Adrenal gland (tissue), 12 donors: ENCODE results near the gene ZNF763. TPM values are rescaled to one million over a fixed set of nuclear protein-coding genes. Genes with fewer than 3 reads are reported as not detected.
"Not testable (repeated sequence)": the region's sequence is repeated elsewhere in the genome, so short reads cannot be mapped to it uniquely, and the experiment has no call there.

ENCODE experiments used
- DNase-seq, 7 donors: peaks; one replicate each; pipeline ENCODE4 v3.0.0-alpha.2; 2019 to 2020
- H3K27ac ChIP-seq, 5 donors: fragments of 200-600 bp; sonication (generic) in 4 of 5; 1 replicate in 3 of 5; 2 replicates in 2 of 5; pipeline versions ENCODE4 v1.5.1 to v1.8.0; 2016 to 2020; ENCODE audit warnings: mild to moderate bottlenecking in 1 of 5
- H3K27me3 ChIP-seq: fragments of 200-600 bp; 2 replicates; pipeline ENCODE4 v1.8.0; 2021
- H3K36me3 ChIP-seq, 2 donors: fragments of 200-600 bp; replicated peaks in 1 of 2; 1 replicate in 1 of 2; 2 replicates in 1 of 2; pipeline versions ENCODE4 v1.5.1 to v1.8.0; 2018 to 2022
- H3K4me1 ChIP-seq, 2 donors: fragments of 200-600 bp; replicated peaks in 1 of 2; 1 replicate in 1 of 2; 2 replicates in 1 of 2; pipeline versions ENCODE4 v1.5.1 to v1.8.0; 2018 to 2021
- H3K4me3 ChIP-seq, 4 donors: fragments of 200-600 bp; sonication (generic) in 3 of 4; one replicate each; pipeline ENCODE4 v1.5.1; 2016 to 2018
- H3K9me3 ChIP-seq, 3 donors: fragments of 200-600 bp; sonication (generic) in 1 of 3; replicated peaks in 1 of 3; 1 replicate in 2 of 3; 2 replicates in 1 of 3; pipeline versions ENCODE4 v1.5.1 to v1.8.0; 2016 to 2021
- POLR2A ChIP-seq, 2 donors: fragments of 450-650 bp; IDR thresholded peaks; one replicate each; pipeline ENCODE4 v1.6.1; 2017; ENCODE audit warnings: antibody characterized with exemption in 2 of 2, mild to moderate bottlenecking in 2 of 2, moderate library complexity in 1 of 2
- WGBS, 4 donors: extraction: QIAGEN DNeasy Blood & Tissue Kit in 2 of 4; methylation state at CpG; one replicate each; pipeline versions ENCODE4 v1.1.5 to v1.1.7; 2013 to 2017; 5-methylcytosine and 5-hydroxymethylcytosine counted together
- intact Hi-C, 2 donors: fragments of 100-400 bp; cut with DNase I; formaldehyde crosslinking; loops; one replicate each; pipeline versions ENCODE4 v1.14.1 to v1.15.0; 2022 to 2023
- polyA plus RNA-seq, 3 donors: library from polyadenylated mRNA; stranded (reverse); fragments of 200-250 nt in 2 of 3; fragments of 350-450 nt in 1 of 3; fragmentation: Illumina TruSeq in 1 of 3; extraction: RNeasy Lipid Tissue Mini Kit (QIAGEN cat#74804) in 1 of 3; gene quantifications; one replicate each; pipeline ENCODE4 v1.2.3, GENCODE V29; 2013 to 2014
- total RNA-seq, 9 donors: library from RNA; depleted of rRNA in 4 of 9; stranded (reverse); fragments of >200 nt in 4 of 9; fragments of 120-200 nt in 1 of 9; fragmentation: NEBNext Ultra II Directional in 1 of 9; extraction: Animal tissue kit (Norgen Biotek cat#: 25700) in 1 of 9; gene quantifications; one replicate each; pipeline versions ENCODE4 v1.1.0 to v1.2.4, GENCODE V29; 2013 to 2023
- TF ChIP-seq, protein P1 (sequence below), 6 experiments: fragments of 450-650 bp in 4 of 6; fragments of 200-600 bp in 2 of 6; sonication (generic) in 1 of 6; IDR thresholded peaks; 1 replicate in 5 of 6; 2 replicates in 1 of 6; pipeline versions ENCODE4 v1.5.1 to v1.8.0; 2016 to 2021; ENCODE audit warnings: antibody characterized with exemption in 6 of 6, mild to moderate bottlenecking in 2 of 6, moderate library complexity in 1 of 6
- donor health status: healthy with polysubstance abuse.
- donor health status: Bipolar disorder and iron deficiency.
- donor health status: DM: yes; HTN: yes; CAD: no.
- donor health status: DM: no; HTN: no; CAD: no.
- donor health status: DM: no; HTN: no; CAD: no.
- donor health status: DM: yes; HTN: yes; CAD: no.

The ZNF763 gene
- total and polyA plus RNA-seq, 12 donors, result 1.8 to 11.9 (median 4.5) TPM

DNA sequence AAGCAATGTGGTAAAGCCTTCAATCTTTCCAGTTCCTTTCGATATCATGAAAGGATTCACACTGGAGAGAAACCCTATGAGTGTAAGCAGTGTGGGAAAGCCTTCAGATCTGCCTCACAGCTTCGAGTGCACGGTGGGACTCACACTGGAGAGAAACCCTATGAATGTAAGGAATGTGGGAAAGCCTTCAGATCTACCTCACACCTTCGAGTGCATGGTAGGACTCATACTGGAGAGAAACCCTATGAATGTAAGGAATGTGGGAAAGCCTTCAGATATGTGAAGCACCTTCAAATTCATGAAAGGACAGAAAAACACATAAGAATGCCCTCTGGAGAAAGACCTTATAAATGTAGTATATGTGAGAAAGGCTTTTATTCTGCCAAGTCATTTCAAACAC, 15.6 kb upstream of the ZNF763 start:
- Histone ChIP-seq H3K36me3 (peaks cover 0 to 28% of the 10 kb centered on the region in 2 donors), H3K27me3 (no peaks in the 10 kb centered on the region), H3K9me3 (peaks cover 15 to 84% (median 26%) of the 10 kb centered on the region in 3 donors), H3K4me1 (no peaks in the 10 kb centered on the region), H3K4me3 (peak overlapping the region in 1 of 4 donors; percentile 31), H3K27ac (no peak overlapping the region)
- DNase-seq, result no peak
- TF ChIP-seq, protein P1, sequence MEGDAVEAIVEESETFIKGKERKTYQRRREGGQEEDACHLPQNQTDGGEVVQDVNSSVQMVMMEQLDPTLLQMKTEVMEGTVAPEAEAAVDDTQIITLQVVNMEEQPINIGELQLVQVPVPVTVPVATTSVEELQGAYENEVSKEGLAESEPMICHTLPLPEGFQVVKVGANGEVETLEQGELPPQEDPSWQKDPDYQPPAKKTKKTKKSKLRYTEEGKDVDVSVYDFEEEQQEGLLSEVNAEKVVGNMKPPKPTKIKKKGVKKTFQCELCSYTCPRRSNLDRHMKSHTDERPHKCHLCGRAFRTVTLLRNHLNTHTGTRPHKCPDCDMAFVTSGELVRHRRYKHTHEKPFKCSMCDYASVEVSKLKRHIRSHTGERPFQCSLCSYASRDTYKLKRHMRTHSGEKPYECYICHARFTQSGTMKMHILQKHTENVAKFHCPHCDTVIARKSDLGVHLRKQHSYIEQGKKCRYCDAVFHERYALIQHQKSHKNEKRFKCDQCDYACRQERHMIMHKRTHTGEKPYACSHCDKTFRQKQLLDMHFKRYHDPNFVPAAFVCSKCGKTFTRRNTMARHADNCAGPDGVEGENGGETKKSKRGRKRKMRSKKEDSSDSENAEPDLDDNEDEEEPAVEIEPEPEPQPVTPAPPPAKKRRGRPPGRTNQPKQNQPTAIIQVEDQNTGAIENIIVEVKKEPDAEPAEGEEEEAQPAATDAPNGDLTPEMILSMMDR (IDR thresholded peaks at IDR 0.05), result no peak
- TF ChIP-seq POLR2A (IDR thresholded peaks at IDR 0.05), result no peak
- 94 to 98% (median 96%) methylated on average over 4 of the region's 4 CpGs for WGBS, 4 donors
- intact Hi-C loops, result no loop called here

- H3K9me3 ChIP-seq, result peaks cover 15 to 80% (median 26%) of the 10 kb centered on the region in 3 donors
- H3K27ac ChIP-seq, DNase-seq, H3K27me3 ChIP-seq, intact Hi-C loops, H3K4me1 ChIP-seq: not testable (repeated sequence)
- 92 to 100% (median 98%) methylated on average over 4 of the region's 4 CpGs for WGBS, 4 donors
- peak overlapping the region in 1 of 4 donors; percentile 31 for H3K4me3 ChIP-seq
- peaks cover 0 to 28% of the 10 kb centered on the region in 2 donors for H3K36me3 ChIP-seq
Observed at GRCh38 chr19:11949614-11950080, 15.2 kb upstream of the ZNF763 start.

GRCh38 chr19:11950312-11950711, 14.5 kb upstream of the ZNF763 start:
- H3K4me3 ChIP-seq, result peak overlapping the region in 1 of 4 donors; percentile 31
- H3K9me3 ChIP-seq, result peaks cover 15 to 75% (median 26%) of the 10 kb centered on the region in 3 donors
- DNase-seq, result no peak
- intact Hi-C loops, result no loop called here
- H3K36me3 ChIP-seq, result peaks cover 0 to 28% of the 10 kb centered on the region in 2 donors
- H3K4me1 ChIP-seq, result no peaks in the 10 kb centered on the region
- no peak overlapping the region for H3K27ac ChIP-seq
- WGBS, 4 donors, result 96 to 99% (median 96%) methylated on average over 5 of the region's 5 CpGs
- H3K27me3 ChIP-seq, result no peaks in the 10 kb centered on the region
- no peak for TF ChIP-seq POLR2A (IDR thresholded peaks at IDR 0.05)
- TF ChIP-seq, protein P1 (IDR thresholded peaks at IDR 0.05), result no peak

DNA sequence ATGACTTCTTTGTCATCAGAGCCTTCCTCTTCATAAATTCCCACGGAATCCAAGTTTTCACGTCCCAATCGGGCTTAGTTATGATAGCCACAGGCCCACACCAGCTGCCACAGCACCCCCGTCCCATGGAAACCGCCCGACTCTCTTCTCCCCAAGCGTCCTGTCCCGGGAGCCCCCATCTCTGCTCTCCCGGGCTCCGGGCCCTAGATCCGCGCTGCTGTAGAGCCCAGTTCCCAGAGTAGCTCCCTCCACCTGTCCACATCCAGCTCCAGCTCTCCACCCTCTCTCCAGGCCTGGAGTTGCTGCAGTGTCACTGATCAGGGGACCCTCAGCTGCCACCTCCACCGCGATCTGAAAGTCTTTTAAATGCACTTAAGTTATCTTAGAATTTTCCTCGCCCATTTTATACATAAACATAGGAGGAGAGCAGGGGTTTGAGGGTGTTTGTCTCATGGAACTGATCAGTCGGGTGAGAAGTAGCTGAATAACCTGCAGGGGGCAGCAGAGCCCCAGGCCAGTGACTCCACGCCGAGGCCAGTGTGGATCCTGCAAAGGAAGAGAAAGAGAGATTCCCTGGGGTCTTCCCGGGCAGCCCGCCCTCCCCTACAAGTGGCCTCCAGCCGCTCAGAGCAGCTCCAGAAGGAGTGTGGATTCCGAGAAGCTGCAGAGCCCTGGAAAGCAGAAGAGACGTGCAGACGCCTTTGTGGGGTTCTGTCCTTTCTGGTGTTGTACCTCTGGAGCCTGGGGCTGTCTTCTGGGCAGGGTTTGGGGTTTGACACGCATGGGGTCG, 1.1 kb upstream of the ZNF763 start:
- no peaks in the 10 kb centered on the region for H3K9me3 ChIP-seq
- peak overlapping the region in 4 of 5 donors; percentile 73 to 96 (median 92) for H3K27ac ChIP-seq
- peaks cover 12 to 14% of the 10 kb centered on the region in 2 donors for H3K4me1 ChIP-seq
- WGBS, 4 donors, result 29 to 37% (median 33%) methylated on average over 25 to 26 of the region's 26 CpGs
- TF ChIP-seq, protein P1 (IDR thresholded peaks at IDR 0.05), result peak; percentile 63 to 85 (median 78)
- TF ChIP-seq POLR2A (IDR thresholded peaks at IDR 0.05), result no peak
- H3K27me3 ChIP-seq, result no peaks in the 10 kb centered on the region
- intact Hi-C loops, result no loop called here
- peak; percentile 75 to 88 (median 78) for DNase-seq
- no peaks in the 10 kb centered on the region for H3K36me3 ChIP-seq
- H3K4me3 ChIP-seq, result no peak overlapping the region
